Glomerular visceral epithelial cell (primary cell): ENCODE measurements around the gene ROBO1.
"Not testable (repeated sequence)": the region's sequence is repeated elsewhere in the genome, so short reads cannot be mapped to it uniquely, and the experiment has no call there.

Source experiments
- DNase-seq: peaks from one replicate; pipeline ENCODE4 v3.0.0-alpha.2; 2016; ENCODE audit errors: extremely low spot score

The ROBO1 gene

DNA sequence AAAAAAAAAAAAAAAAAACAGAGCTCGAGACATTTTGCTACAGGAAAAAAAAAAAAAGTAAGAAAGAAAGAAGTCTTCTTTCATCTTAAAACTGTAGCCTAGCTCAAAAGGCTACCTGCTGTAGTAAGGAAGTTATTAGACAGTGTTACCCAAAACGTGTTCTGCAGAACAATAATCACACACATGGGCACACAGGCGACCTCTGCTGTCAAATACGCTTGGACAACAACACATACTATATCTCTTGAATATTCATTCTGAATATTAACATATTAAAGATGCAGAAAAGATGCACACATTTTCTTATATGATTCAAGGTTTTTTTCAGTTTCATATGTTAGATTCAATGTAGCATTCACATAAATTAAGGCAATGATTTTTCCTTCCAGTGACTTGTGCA lies 215.8 kb downstream of the ROBO1 start:
- no peak for DNase-seq

DNA sequence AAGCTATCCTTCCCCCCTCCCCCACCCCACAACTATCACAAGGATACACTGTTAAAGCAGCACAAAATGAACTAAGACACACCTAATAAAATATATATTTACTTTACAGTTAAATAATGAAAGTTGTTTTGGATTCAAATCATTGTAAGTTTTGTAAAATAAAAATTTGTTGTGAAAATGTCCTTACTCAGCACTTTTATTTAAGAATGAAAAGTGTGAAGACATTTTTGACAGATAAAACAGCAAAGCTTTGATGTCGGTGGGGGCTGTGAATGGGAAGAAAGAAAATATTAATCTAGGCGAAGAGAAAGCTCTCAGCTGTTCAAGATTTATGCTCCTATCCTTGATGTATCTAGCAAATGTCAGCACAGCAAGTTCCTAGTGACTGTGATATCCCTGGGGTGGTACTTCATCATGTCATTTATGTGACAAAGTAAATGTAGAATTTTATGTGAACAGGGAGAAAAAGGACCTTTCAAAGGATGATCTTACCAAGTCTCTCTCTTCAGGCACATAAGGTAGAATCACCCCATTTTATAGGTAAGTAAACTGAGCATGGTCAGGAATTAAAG lies 216.4 kb downstream of the ROBO1 start:
- no peak for DNase-seq

GRCh38 chr3:79543218-79543982 lies 224.4 kb downstream of the ROBO1 start:
- DNase-seq: no peak

GRCh38 chr3:79534727-79535126 lies 233.1 kb downstream of the ROBO1 start:
- DNase-seq: no peak

DNA sequence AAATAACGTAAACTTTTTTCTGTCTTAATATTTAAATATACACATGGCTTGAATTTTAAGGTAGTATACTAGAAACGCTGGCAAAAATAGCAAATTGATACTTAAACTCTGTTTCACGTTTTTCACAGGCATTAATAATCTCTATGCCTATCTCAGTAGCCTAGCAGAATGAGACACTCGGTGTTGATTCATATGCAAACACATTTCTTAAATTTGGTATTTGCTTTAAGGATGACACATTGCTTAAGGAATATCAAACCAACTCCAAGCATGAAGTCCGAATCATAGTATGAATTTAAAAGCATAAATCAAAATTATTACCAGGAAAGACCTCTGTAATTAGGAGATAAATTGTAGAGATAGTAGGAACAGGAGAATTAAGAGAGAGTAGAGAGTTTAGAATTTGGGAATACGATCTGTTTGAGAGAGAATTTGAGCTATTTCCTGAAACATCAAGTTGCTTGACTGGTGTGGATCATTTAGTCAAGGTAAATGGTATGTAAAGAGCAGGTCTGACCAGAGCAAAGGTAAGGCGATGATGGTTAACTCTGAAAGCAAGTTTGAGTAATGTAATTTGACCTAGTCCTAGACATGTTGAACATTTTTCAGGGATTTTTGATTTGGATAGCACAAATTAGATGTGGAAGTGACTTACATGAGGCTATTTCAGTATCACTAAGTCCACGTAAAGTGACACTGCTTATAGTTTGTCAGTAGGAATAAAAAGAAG lies 236.1 kb downstream of the ROBO1 start:
- DNase-seq: no peak

DNA sequence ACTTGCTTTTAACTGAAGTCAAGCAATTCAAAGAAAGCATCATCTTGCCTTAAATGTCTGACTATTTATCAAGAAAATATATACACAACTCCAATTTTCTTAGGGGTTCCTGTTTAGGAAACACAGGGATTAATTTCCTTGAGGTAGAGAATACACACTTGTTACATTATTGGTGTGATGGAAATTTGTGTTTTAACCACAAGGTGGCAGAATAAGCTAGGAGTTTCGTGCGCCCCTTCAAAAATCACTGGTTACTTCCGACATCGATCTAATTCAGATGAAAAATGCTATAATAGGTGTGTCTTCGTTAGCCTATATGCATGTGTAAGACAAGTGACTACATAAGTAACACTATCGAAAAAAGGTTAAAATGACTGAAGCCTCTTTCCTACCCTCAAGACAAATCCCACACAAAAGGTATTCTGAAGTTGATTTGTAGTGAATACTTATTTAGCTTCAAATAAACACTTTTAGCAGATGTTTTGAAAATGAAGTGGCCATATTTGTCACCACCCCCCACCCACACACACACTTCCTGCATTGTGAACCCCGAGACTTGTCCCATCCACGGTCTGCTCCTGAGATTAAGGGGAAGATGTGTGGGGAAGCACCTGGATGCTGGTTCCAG lies 246.5 kb downstream of the ROBO1 start:
- DNase-seq: peak; percentile 57

- peak; percentile 37 for DNase-seq
Measured at GRCh38 chr3:79517766-79518413, 249.9 kb downstream of the ROBO1 start.

GRCh38 chr3:79516795-79517194 lies 251.0 kb downstream of the ROBO1 start:
- no peak for DNase-seq

DNA sequence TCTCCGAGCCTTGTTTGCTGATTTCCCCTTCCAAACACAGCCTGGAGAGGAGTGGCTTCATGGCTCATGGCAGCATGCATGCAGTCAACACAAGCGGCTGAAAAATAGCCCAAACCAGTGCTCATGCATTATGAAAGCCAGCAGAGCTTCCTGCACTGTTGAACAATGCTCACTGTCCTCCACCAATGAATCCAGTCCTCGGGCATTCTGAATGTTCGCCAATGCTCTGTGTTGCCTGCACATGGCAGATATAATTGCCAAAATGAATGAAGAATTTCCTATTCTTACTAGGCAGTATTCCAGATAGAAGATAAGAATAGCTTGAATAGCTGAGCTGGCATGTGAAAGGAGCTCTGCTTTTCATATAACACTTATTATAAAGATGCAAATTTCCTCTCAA lies 252.7 kb downstream of the ROBO1 start:
- no peak for DNase-seq

GRCh38 chr3:79514069-79514468 lies 253.7 kb downstream of the ROBO1 start:
- no peak for DNase-seq

- DNase-seq: no peak
Measured at GRCh38 chr3:79506751-79507150, 261.0 kb downstream of the ROBO1 start.

- DNase-seq: not testable (repeated sequence)
Measured at GRCh38 chr3:79502216-79502681, 265.5 kb downstream of the ROBO1 start.

DNA sequence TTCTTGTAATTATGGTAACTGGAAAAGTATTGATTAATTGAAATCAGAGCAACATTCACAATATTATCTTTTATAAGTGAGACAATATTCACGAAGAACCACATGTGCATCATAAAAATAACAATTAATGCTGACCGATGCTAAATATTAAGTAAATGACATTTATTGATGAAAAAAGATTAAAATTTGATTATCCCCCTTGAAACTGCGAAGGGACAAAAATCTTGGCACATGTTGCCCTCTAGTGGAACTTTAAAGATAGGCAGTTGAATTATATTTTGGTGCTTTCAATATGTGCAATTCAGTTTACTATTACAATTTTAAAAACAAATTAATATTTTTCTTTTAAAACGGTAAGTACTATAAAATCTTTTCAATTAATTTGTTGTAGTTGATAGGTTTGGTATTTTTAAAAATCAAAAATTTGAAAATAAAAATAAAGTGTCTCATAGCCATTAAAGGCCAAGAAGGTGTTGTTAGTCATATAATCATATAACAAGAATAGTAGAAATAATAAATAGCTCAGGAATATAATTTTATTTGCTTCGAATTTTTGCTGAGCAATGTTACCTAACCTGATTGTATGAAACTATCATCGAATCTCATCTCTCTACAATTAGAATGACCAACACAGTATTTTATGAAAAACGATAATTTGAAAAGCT lies 270.2 kb downstream of the ROBO1 start:
- DNase-seq: peak; percentile 11

DNA sequence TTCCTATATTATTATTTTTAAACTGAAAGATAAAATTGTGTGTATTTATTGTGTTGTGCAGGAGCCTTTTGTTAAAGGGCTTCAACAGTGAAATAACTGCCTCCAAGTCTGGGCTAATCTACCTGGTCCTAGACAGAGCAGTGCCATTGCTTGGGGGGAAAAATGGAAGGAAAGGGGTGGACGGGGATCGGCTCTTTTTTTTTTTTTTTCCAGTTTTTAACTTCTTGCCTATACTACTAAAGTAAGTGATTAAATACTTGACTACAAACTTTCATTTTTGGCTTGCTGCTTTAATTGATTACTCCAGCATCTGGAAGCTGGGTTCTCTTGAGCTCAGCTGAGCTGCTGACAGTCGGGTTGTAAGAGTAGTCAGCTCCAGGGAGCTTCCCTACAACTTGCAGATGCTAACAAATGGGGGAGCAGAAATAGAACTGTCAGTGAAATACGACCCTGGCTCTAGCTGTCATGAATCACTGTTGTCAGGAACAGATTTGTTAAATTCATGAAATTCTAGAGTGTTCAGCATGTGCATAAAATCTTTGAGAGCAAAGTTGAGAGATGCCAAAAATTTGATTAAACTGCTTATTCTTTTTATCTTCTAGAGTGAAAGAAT lies 276.7 kb downstream of the ROBO1 start:
- DNase-seq: no peak

DNA sequence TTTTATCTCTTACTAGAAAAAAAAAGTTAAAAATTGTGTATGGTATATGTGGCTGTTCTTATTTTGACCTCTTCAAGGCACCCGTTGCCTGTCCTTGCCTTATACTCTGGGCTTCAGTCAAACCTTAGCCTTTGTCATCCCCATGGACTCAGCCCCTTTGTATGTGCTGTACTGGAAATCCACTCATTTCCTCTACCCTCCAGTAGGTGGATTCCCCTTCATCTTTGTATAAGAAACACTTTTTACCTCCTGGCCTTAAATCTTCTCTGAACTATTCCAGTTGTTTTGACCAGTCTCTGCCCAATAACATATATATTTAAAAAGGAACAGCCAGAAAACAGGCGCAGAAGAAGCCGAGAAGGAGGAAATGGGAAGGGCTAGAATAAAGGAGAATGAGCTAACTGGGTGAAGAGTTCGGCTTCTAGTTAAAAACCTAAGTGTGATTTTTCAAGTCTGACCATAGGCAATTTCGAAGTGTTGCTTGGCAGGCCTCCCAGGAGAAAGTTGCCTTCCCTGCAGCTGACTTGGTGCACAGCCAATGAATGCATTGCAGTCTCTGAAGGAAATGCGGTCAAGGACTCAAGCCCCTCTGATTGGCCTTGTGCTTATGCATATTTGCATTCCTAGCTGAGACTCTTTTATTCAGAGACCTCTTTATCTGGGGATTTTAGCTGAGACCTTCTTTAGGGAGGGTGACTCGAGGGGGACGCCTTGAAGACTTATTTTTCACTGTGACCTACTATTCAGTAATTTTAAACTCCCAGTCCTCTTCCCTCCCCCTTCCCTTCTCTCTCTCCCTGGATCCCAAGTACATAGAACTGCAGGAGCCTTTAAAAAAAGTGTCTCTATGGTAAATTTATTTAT lies 277.4 kb downstream of the ROBO1 start:
- peak; percentile 6 for DNase-seq

DNA sequence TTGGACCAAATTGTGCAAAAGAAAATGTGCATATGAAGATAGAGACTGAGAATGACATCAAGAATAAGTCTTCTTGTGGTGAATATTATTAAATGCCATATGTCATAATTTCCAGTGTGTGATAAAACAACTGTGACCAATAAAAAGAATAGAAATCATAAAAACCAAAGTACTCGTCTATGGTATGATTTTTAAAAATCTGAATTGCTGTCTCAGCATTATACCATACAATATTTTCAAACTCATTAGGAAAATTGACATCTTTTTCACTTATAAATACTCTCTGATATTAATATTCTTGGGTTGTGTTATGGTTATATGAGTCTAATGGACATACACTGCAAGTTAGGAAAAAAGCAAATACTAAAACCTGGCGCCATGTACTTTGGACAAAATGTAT lies 279.4 kb downstream of the ROBO1 start:
- no peak for DNase-seq

DNA sequence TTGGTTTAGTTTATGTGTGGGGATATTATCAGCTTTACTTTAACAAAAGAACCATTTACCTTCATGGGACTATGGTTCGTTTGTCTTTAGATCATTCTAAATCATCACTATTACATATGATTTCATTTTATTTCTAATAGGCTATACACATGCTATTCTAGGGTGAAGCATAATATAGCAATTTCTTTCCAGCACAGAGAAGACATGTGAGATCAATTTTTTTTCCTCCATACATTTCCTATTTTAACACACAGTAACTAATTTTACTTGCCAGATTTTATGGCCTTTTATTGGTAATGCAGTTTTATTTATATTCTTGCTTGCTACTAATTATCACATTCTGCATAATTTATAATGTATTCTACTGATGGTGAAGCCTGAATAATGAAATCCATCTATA lies 287.1 kb downstream of the ROBO1 start:
- DNase-seq: no peak

- no peak for DNase-seq
Measured at GRCh38 chr3:79478620-79479019, 289.2 kb downstream of the ROBO1 start.

GRCh38 chr3:79477242-79477641 lies 290.6 kb downstream of the ROBO1 start:
- no peak for DNase-seq

GRCh38 chr3:79473993-79474392 lies 293.8 kb downstream of the ROBO1 start:
- peak; percentile 31 for DNase-seq
